K562 (cell line): Measurements from ENCODE around the gene SLC7A8. TPM values are rescaled to one million over a fixed set of nuclear protein-coding genes. Genes with fewer than 3 reads are reported as not detected.
A peak's percentile ranks its signal among the peaks of the same experiment; 100 is the strongest.

ENCODE experiments used
- ATAC-seq: fragments of 200-7000 bp; cut with Tn5 transposase; 3 replicates; pipeline ENCODE4 v1.9.1; 2020; ENCODE audit warnings: moderate library complexity
- BruUV-seq: library from RNA; stranded (reverse); fragments of 400-500 nt; replicated peaks from 2 replicates; lab custom pipeline; 2021; lab: Mats Ljungman, UMichigan
- CTCF ChIA-PET: fragments of 300-600 bp; formaldehyde crosslinking; extraction: SDS; loops from one replicate; lab custom pipeline; 2021; ENCODE audit warnings: low intra/inter-chr PET ratio; lab: Yijun Ruan, JAX
- POLR2A ChIA-PET: fragments of 300-600, 350-650 bp; sonication (Branson Sonifier 250); formaldehyde crosslinking; extraction: SDS; loops from one replicate; lab custom pipeline; 2021; ENCODE audit warnings: antibody characterized with exemption, inconsistent platforms; lab: Yijun Ruan, JAX
- DNase-seq, 4 experiments: peaks; one replicate each; pipeline versions ENCODE4 v3.0.0 to v3.0.0-alpha.2; 2011 to 2018; ENCODE audit warnings: low spot score in 3 of 4, mixed read lengths in 3 of 4; ENCODE audit errors: extremely low read depth in 1 of 4
- FAIRE-seq: peaks from 2 replicates; lab custom pipeline; 2011; peaks lifted over from hg19 to GRCh38; lab: Jason Lieb, UNC
- H2AFZ ChIP-seq: 2 replicates; pipeline ENCODE4 v1.6.0; 2011; ENCODE audit warnings: low read depth, low read length, control low read depth, inconsistent platforms
- H3K27ac ChIP-seq: fragments of 200-600 bp; 3 replicates; pipeline ENCODE4 v1.8.0; 2011; ENCODE audit warnings: low read depth, mild to moderate bottlenecking, control low read depth, inconsistent platforms, low read length, moderate library complexity, mixed read lengths; ENCODE audit errors: extremely low read depth
- H3K27me3 ChIP-seq, 2 experiments: fragments of 300-600 bp in 1 of 2; 2 replicates in 1 of 2; 3 replicates in 1 of 2; pipeline versions ENCODE4 v1.6.0 to v1.8.0; 2011; ENCODE audit warnings: inconsistent platforms in 2 of 2, low read length in 2 of 2, mild to moderate bottlenecking in 1 of 2, mixed read lengths in 1 of 2, moderate library complexity in 1 of 2; ENCODE audit not compliant: control insufficient read depth in 2 of 2, insufficient read depth in 2 of 2
- H3K36me3 ChIP-seq: fragments of 300-600 bp; 3 replicates; pipeline ENCODE4 v1.8.0; 2011; ENCODE audit warnings: mild to moderate bottlenecking, low read length, inconsistent platforms; ENCODE audit not compliant: control insufficient read depth, insufficient read depth
- H3K4me1 ChIP-seq, 2 experiments: fragments of 200-600 bp in 1 of 2; replicated peaks in 1 of 2; 2 replicates in 1 of 2; 3 replicates in 1 of 2; pipeline versions ENCODE4 v1.5.1 to v1.8.0; 2011; ENCODE audit warnings: inconsistent platforms in 2 of 2, low read length in 2 of 2, mild to moderate bottlenecking in 1 of 2, mixed read lengths in 1 of 2, moderate library complexity in 1 of 2; ENCODE audit not compliant: control insufficient read depth in 2 of 2, insufficient read depth in 2 of 2
- H3K4me2 ChIP-seq: 2 replicates; pipeline ENCODE4 v1.6.1; 2011; ENCODE audit warnings: low read length, control low read depth, inconsistent platforms, mixed read lengths; ENCODE audit not compliant: insufficient read depth
- H3K4me3 ChIP-seq: fragments of 200-600 bp; sonication (generic), shearing (Covaris generic); 2 replicates; pipeline ENCODE4 v1.5.1; 2016; ENCODE audit warnings: control low read depth, inconsistent platforms
- H3K79me2 ChIP-seq: fragments of 200-600 bp; 3 replicates; pipeline ENCODE4 v1.8.0; 2011; ENCODE audit warnings: low read length, inconsistent platforms; ENCODE audit not compliant: control insufficient read depth, insufficient read depth
- H3K9ac ChIP-seq, 2 experiments: 2 replicates each; pipeline versions ENCODE4 v1.6.0 to v1.6.1; 2011; ENCODE audit warnings: low read depth in 2 of 2, low read length in 2 of 2, control low read depth in 1 of 2, inconsistent platforms in 1 of 2, mild to moderate bottlenecking in 1 of 2, mixed read lengths in 1 of 2; ENCODE audit not compliant: insufficient read depth in 1 of 2
- H3K9me1 ChIP-seq: one replicate; pipeline ENCODE4 v1.6.0; 2011; ENCODE audit warnings: inconsistent platforms, mild to moderate bottlenecking, low read length, moderate library complexity; ENCODE audit not compliant: control insufficient read depth, insufficient read depth
- H3K9me3 ChIP-seq: replicated peaks from 2 replicates; pipeline ENCODE4 v1.5.1; 2011; ENCODE audit warnings: low read depth, low read length, inconsistent platforms; ENCODE audit not compliant: control insufficient read depth, insufficient read depth
- H4K20me1 ChIP-seq: replicated peaks from 2 replicates; pipeline ENCODE4 v1.6.1; 2011; ENCODE audit warnings: low read length, inconsistent platforms, mixed read lengths; ENCODE audit not compliant: control insufficient read depth, insufficient read depth
- ADNP ChIP-seq: fragments of 200-800 bp; sonication (Bioruptor generic); IDR thresholded peaks from 2 replicates; pipeline ENCODE4 v1.6.1; 2016; ENCODE audit warnings: missing genetic modification characterization, missing compliant biosample characterization
- CGGBP1 ChIP-seq: fragments of 250-450 bp; sonication (Bioruptor Pico); IDR thresholded peaks from 2 replicates; pipeline ENCODE4 v1.9.0; 2021; ENCODE audit warnings: mild to moderate bottlenecking
- MAFG ChIP-seq: fragments of 450-650 bp; conservative IDR thresholded peaks from 2 replicates; pipeline ENCODE4 v1.6.1; 2016; ENCODE audit warnings: missing genetic modification characterization, missing compliant biosample characterization
- SNIP1 ChIP-seq: fragments of 450-650 bp; IDR thresholded peaks from 2 replicates; pipeline ENCODE4 v1.7.1; 2017; ENCODE audit warnings: low read depth, mild to moderate bottlenecking
- ZKSCAN3 ChIP-seq: fragments of 250-450 bp; sonication (Bioruptor Pico); IDR thresholded peaks from 2 replicates; pipeline ENCODE4 v1.4.0; 2020
- ZKSCAN8 ChIP-seq: fragments of 200-800 bp; sonication (Bioruptor generic); IDR thresholded peaks from 2 replicates; pipeline ENCODE4 v1.6.1; 2016; ENCODE audit warnings: missing genetic modification characterization, missing compliant biosample characterization
- ZNF644 ChIP-seq: fragments of 200-800 bp; sonication (Bioruptor generic); IDR thresholded peaks from 2 replicates; pipeline ENCODE4 v1.6.1; 2016; ENCODE audit warnings: low read depth, missing genetic modification characterization, missing compliant biosample characterization
- ZNF699 ChIP-seq: fragments of 250-450 bp; sonication (Bioruptor Pico); IDR thresholded peaks from 2 replicates; pipeline ENCODE4 v1.8.0; 2021; ENCODE audit warnings: mild to moderate bottlenecking, moderate library complexity; ENCODE audit not compliant: insufficient replicate concordance
- ZNF778 ChIP-seq: fragments of 450-650 bp; formaldehyde crosslinking; IDR thresholded peaks from 2 replicates; pipeline ENCODE4 v1.4.0; 2020; ENCODE audit warnings: mild to moderate bottlenecking, moderate library complexity
- WGBS: fragments of 100-300 bp; shearing (Covaris generic); methylation state at CpG from one replicate; pipeline ENCODE4 v1.1.6; 2016; ENCODE audit warnings: low coverage, mixed read lengths; ENCODE audit not compliant: insufficient coverage; ENCODE audit errors: missing lambda C conversion rate; 5-methylcytosine and 5-hydroxymethylcytosine counted together
- in situ Hi-C: fragments of 300-500 bp; cut with MboI; formaldehyde crosslinking; loops from 4 replicates; pipeline ENCODE4 v1.15.0; 2018; ENCODE audit warnings: inconsistent platforms, mixed read lengths
- intact Hi-C: fragments of 100-400 bp; cut with micrococcal nuclease; formaldehyde crosslinking; loops from 2 replicates; pipeline ENCODE4 v1.14.2; 2022
- polyA plus RNA-seq, 8 experiments: library from polyadenylated mRNA; depleted of rRNA in 4 of 8; stranded (reverse) in 5 of 8; unstranded in 3 of 8; fragments of >200 nt; fragmentation: Nextera tagmentation in 2 of 8; fragmentation: Illumina TruSeq in 1 of 8; extraction: Ambion mirVana in 2 of 8; extraction: Trizol in 1 of 8; gene quantifications; 2 replicates each; pipeline versions ENCODE4 v1.2.1 to v1.2.3, GENCODE V29; 2011 to 2014; ENCODE audit warnings: inconsistent platforms in 1 of 8, missing spikeins in 1 of 8
- total RNA-seq, 7 experiments: library from RNA; depleted of rRNA in 6 of 7; stranded (reverse); fragments of >200 nt in 6 of 7; fragmentation: Illumina TruSeq in 2 of 7; extraction: Trizol in 2 of 7; gene quantifications; 2 replicates each; pipeline versions ENCODE4 v1.2.1 to v1.2.3, GENCODE V29; 2011 to 2021; ENCODE audit warnings: low replicate concordance in 1 of 7
- TF ChIP-seq, protein P1 (sequence below): fragments of 250-450 bp; sonication (Bioruptor Pico); IDR thresholded peaks from 2 replicates; pipeline ENCODE4 v1.8.0; 2022; ENCODE audit warnings: moderate library complexity, mild to moderate bottlenecking, inconsistent platforms
- TF ChIP-seq, protein P2 (sequence below): fragments of 200-800 bp; sonication (Bioruptor generic); IDR thresholded peaks from 2 replicates; pipeline ENCODE4 v1.6.1; 2017; ENCODE audit warnings: missing genetic modification characterization, missing compliant biosample characterization

SLC7A8 gene
- total and polyA plus RNA-seq, 9 of the 15 experiments (the other 6 are each of a cell fraction or from before 2014, with no cell fraction given): 2.0 to 33.0 (median 6.0) TPM

DNA sequence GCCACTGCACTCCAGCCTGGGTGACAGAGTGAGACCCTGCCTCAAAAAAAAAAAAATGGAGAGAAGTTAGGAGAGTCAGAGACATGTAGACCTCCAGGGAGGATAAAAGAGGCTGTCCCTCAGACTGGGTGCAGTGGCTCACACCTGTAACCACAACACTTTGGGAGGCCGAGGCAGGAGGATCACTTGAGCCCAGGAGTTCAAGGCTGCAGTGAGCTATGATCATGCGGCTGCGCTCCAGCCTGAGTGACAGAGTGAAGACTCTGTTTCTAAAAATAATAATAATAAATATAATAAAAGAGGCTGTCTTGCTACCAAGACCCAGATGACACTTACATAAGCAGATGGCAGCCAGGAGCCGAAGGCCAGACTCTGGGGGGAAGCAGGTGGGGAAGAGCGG lies 18.5 kb downstream of the SLC7A8 start:
- BruUV-seq: no TSS peak
- no peaks in the 10 kb centered on the region for H3K9me1 ChIP-seq
- no peak overlapping the region for H2AFZ ChIP-seq
- FAIRE-seq (no peak), ATAC-seq (no peak), DNase-seq (no peak)
- H3K4me2 ChIP-seq: no peak overlapping the region
- peak overlapping the region in 1 of 2 experiments; percentile 68; a peak in 2 of 4 replicates for H3K9ac ChIP-seq
- H3K9me3 ChIP-seq: no peaks in the 10 kb centered on the region
- intact Hi-C loops: loop anchor here (5.0 kb wide), 1 partner anchor 43 kb away; no protein-coding TSS in a partner anchor
- CTCF ChIA-PET: no interaction called here
- TF ChIP-seq, protein P1, sequence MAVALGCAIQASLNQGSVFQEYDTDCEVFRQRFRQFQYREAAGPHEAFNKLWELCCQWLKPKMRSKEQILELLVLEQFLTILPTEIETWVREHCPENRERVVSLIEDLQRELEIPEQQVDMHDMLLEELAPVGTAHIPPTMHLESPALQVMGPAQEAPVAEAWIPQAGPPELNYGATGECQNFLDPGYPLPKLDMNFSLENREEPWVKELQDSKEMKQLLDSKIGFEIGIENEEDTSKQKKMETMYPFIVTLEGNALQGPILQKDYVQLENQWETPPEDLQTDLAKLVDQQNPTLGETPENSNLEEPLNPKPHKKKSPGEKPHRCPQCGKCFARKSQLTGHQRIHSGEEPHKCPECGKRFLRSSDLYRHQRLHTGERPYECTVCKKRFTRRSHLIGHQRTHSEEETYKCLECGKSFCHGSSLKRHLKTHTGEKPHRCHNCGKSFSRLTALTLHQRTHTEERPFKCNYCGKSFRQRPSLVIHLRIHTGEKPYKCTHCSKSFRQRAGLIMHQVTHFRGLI (CRISPR knock-in tag): no peak
- TF ChIP-seq ZKSCAN8: 0 out of 2 replicates have a peak, but pooled peaks have one; percentile 8
- no peak overlapping the region for H3K4me3 ChIP-seq
- H4K20me1 ChIP-seq: no peaks in the 10 kb centered on the region
- H3K27ac ChIP-seq: no peak overlapping the region
- POLR2A ChIA-PET: interaction anchor here (1.5 kb wide), 1 partner anchor 25 kb away, joined by 3 read pairs; no protein-coding TSS in a partner anchor
- H3K4me1 ChIP-seq: peaks cover 55 to 59% of the 10 kb centered on the region in 2 experiments
- H3K27me3 ChIP-seq: no peaks in the 10 kb centered on the region
- in situ Hi-C loops: no loop called here
- 96% methylated on average over 5 of the region's 5 CpGs for WGBS
- no peaks in the 10 kb centered on the region; the same call in 2 of the 3 replicates for H3K36me3 ChIP-seq
- no peaks in the 10 kb centered on the region for H3K79me2 ChIP-seq

- H3K36me3 ChIP-seq: no peaks in the 10 kb centered on the region; the same call in 2 of the 3 replicates
- no TSS peak for BruUV-seq
- ChIA-PET CTCF (no interaction called here), POLR2A (interaction anchor here (0.9 to 1.8 kb wide), 6 partner anchors 10 to 234 kb away, joined by 3 to 4 read pairs (median 3); no protein-coding TSS in a partner anchor)
- H3K4me1 ChIP-seq: peaks cover 57 to 66% of the 10 kb centered on the region in 2 experiments
- in situ Hi-C loops: no loop called here
- H3K9ac ChIP-seq: peak overlapping the region in 1 of 2 experiments; percentile 2; a peak in 1 of 4 replicates
- H3K27me3 ChIP-seq: no peaks in the 10 kb centered on the region
- WGBS: 0% methylated on average over 2 of the region's 2 CpGs
- no peaks in the 10 kb centered on the region for H4K20me1 ChIP-seq
- H3K79me2 ChIP-seq: no peaks in the 10 kb centered on the region
- ATAC-seq (peak; percentile 54), FAIRE-seq (peak; percentile 91), DNase-seq (peak in 2 of 4 experiments; percentile 67 to 87)
- peak overlapping the region; percentile 2; the same call in 1 of the 2 replicates for H3K4me2 ChIP-seq
- intact Hi-C loops: no loop called here
- H3K4me3 ChIP-seq: no peak overlapping the region
- peak overlapping the region; percentile 48; the same call in 2 of the 3 replicates for H3K27ac ChIP-seq
- no peaks in the 10 kb centered on the region for H3K9me1 ChIP-seq
- no peaks in the 10 kb centered on the region for H3K9me3 ChIP-seq
- H2AFZ ChIP-seq: peak overlapping the region; percentile 27
- TF ChIP-seq CGGBP1 (no peak), ZNF644 (tag) (peak; percentile 76; the same call in 1 of the 2 replicates), ZKSCAN3 (CRISPR knock-in tag) (no peak), ZNF699 (CRISPR knock-in tag) (no peak), ADNP (tag) (0 out of 2 replicates have a peak, but pooled peaks have one; percentile 32), MAFG (no peak), SNIP1 (no peak), ZNF778 (CRISPR knock-in tag) (no peak)
- TF ChIP-seq, protein P2, sequence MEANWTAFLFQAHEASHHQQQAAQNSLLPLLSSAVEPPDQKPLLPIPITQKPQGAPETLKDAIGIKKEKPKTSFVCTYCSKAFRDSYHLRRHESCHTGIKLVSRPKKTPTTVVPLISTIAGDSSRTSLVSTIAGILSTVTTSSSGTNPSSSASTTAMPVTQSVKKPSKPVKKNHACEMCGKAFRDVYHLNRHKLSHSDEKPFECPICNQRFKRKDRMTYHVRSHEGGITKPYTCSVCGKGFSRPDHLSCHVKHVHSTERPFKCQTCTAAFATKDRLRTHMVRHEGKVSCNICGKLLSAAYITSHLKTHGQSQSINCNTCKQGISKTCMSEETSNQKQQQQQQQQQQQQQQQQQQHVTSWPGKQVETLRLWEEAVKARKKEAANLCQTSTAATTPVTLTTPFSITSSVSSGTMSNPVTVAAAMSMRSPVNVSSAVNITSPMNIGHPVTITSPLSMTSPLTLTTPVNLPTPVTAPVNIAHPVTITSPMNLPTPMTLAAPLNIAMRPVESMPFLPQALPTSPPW (CRISPR knock-in tag): peak; percentile 47; the same call in 1 of the 2 replicates
These were observed 19.2 kb downstream of the SLC7A8 start for GRCh38 chr14:23164250-23164649.
